Right ventricle myocardium inferior (tissue), 1 donor: ENCODE data around the gene ZNF205. TPM values are rescaled to one million over a fixed set of nuclear protein-coding genes. Genes with fewer than 3 reads are reported as not detected.
"Not testable (repeated sequence)": the region's sequence is repeated elsewhere in the genome, so short reads cannot be mapped to it uniquely, and the experiment has no call there.

Source experiments
- ATAC-seq: fragments of 200-7000 bp; cut with Tn5 transposase; one replicate; pipeline ENCODE4 v1.9.1; 2020; ENCODE audit warnings: mild to moderate bottlenecking, moderate library complexity
- DNase-seq: peaks from one replicate; pipeline ENCODE4 v3.0.0; 2021; ENCODE audit errors: missing footprints
- intact Hi-C: fragments of 100-400 bp; cut with DNase I; formaldehyde crosslinking; loops from one replicate; pipeline ENCODE4 v1.11.0; 2022
- long read RNA-seq: library from polyadenylated mRNA; unstranded; transcript quantifications from one replicate; pipeline ENCODE4 v2.0.0, GENCODE V29; 2021
- total RNA-seq: library from RNA; stranded (reverse); fragmentation: NEBNext Ultra II Directional; extraction: Animal tissue kit (Norgen Biotek cat#: 25700); gene quantifications from one replicate; pipeline ENCODE4 v1.2.1, GENCODE V29; 2021
- donor health status: DM: no; HTN: yes; CAD: no; lungs with severe emphysema.

The ZNF205 gene
- total RNA-seq = 7.4 TPM
- long read RNA-seq, partial matches to known transcripts = 3 of 8 reads
- long read RNA-seq, other reads (novel, unspliced or antisense) = 2 of 8 reads

DNA sequence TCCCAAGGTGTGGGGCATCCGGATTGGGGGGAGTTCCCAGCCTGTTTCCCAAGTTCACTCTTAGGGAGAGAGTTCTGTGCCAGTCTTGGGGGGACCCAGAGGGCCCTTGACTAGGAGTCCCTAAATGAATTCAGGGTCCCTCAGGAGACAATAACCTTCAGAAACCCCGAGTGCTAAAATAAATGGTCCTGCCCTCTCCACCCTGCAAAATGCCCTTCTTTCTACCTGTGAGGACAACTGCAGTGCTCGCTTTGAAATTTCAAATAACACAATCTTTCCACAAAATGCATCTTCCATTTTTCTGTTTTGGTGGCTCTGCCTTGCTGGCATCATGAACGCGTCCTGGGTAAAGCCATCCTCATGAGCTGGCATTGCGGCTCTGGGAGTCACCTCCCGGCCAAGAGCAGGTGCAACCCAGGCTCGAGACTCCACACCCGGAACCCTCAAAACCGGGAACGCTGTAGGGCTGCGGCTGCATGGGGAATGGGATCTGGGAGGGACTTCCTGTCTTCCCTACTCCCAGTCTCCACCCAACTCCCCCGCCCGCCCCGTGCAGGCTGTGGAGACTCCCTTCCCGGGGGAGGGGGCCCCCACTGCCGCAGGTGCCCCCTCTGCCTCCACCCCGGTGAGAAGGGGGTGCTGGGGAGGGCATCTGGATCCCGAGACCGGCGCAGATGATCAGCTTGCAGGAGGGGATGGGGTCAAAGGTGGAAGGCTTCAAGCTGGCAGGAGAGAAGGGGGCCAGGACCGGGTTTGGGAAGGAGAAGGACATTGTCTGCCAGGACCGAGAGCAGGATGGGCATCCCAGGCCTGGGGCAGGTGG is at the start of gene ZNF205:
ZNF205 (plus strand) TSS at position 529 of the 823 bp plus-strand sequence. CDS start 845 bp downstream, outside the sequence.
- ATAC-seq = peak; percentile 95
- intact Hi-C loops = no loop called here
- peak; percentile 82 for DNase-seq

DNA sequence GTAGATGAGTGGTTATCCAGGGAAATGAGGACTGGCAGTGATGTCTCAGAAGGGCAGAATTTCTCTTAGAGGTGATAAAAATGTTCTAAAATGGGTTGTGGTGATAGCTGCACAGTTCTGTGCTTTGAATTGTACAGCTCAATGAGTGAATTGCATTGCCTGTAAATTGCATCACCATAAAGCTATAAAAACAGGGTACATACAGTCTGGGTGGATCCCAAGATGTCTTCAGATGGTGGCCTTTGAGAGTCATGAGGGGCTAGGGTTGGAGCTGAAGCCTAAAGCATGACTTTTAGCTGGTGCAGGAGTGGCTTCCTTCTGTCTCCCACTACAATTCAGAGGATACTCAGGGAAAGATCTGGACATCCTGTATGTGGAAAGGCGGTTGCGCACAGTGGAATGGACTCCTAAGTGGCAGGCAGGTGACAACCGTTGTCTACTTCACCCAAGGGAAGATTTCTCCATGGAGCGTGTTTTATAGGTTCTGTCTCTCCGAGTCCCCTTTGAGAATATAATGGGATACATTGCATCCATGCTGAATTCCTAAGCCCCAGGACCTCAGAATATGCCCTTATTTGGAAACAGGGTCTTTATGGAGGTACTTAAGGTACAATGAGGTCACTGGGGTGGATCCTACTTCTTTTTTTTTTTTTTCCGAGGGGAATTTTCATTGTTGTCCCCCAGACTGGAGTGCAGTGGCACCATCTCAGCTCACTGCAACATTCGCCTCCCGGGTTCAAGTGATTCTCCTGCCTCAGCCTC is 48.6 kb upstream of the ZNF205 start:
- no peak for ATAC-seq
- intact Hi-C loops = no loop called here
- DNase-seq = no peak

DNA sequence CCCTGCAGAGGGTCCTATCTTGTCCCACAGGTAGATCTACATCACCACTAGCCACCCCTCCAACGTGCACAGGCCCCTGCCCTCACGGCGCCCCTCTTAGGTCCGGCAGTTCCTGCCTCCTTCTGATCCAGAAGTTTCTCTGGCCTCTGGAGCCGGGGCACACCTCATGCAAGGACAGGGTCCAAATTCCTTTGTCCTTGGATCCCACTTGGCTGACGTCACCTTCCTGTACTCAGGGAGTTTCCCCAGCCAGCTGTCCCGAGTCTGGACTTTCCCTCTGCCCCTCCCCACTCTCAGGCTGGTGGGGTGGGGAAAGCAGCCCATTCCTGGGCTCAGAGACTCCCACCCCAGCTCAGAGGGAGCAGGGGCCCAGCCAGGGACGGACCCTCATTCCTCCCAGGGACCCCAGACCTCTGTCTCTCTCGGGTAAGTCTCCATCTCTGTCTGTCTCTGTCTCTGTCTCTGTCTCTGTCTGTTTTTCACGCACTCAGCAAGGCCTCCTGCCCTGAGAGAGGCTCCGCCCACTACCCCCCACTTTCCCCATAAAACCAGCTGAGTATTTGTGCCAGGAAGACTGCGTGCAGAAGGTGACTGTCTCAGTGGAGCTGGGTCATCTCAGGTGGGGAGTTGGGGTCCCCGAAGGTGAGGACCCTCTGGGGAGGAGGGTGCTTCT is 47.2 kb upstream of the ZNF205 start, which contains the start of gene IL32:
IL32 (plus strand) TSS at position 572 of the 673 bp plus-strand sequence. CDS start 172 bp downstream, outside the sequence.
- intact Hi-C loops = no loop called here
- peak; percentile 73 for ATAC-seq
- DNase-seq = no peak

DNA sequence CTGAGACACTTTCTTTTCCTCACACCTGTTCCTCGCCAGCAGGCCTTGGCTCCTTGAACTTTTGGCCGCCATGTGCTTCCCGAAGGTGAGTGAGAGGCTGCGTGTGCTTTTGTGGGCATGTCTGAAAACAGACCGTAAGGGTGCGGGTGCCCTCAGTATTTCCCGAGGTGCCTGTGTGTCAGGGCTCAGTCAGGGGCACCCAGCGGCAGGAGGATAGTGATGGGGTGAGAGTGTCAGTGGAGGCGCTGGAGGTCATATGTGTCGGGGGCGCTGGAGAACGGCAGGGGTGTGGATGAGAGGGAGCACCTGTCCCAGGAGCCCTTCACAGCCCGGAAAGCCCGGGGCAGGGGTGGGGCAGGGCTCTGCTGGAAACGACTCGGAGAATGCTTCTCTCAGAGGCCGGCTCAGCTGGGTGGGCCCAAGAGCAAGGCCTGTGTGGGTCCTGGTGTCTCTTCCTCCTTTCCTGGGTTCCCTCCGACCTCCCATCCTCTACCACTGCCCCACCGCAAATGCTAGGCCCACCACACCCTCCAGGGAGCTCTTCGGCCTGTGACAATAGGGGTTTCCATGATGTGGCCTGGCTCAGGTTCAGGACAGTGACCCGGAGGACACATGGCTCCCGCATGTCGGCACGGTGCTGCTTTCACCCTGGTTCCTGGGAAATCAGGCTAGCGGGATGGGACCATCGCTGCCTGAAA is 46.5 kb upstream of the ZNF205 start:
- intact Hi-C loops = no loop called here
- DNase-seq = no peak
- ATAC-seq = no peak

DNA sequence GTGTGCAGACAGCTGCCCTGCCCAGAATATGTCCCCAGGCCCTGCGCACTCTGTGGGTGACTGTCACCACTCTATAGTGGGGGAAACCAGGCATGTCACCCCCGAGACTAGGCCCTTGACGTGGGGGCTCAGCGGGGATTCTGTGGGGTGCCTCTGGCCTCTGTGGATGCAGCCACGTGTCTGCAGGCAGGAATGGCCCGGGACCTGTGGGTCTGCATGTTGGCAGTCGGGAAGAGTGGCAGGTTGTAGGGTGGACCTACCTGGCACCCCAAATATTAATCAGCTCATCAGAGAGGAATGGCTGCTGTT is 46.0 kb upstream of the ZNF205 start:
- ATAC-seq (no peak), DNase-seq (peak; percentile 47)
- intact Hi-C loops = no loop called here

DNA sequence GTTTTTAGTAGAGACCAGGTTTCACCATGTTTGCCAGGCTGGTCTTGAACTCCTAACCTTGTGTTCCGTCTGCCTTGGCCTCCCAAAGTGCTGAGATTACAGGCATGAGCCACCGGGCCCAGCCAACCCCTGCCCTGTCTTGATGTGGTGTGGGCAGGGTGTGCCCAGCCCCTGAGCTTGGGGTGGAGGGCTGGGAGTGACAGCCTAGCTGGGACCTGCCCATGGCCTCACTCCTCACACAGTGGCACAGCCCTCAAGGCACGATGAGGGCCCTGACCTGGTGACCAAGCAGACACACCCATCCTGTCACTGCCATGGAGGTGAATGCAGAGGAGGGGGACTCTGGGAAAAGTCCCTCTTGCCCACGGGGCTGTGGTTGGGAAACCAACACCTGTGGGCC is 43.9 kb upstream of the ZNF205 start:
- DNase-seq (no peak), ATAC-seq (no peak)
- intact Hi-C loops = no loop called here

DNA sequence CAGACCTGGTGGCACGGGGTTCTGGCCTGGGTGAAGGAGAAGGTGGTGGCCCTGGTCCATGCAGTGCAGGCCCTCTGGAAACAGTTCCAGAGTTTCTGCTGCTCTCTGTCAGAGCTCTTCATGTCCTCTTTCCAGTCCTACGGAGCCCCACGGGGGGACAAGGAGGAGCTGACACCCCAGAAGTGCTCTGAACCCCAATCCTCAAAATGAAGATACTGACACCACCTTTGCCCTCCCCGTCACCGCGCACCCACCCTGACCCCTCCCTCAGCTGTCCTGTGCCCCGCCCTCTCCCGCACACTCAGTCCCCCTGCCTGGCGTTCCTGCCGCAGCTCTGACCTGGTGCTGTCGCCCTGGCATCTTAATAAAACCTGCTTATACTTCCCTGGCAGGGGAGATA is 43.2 kb upstream of the ZNF205 start:
- DNase-seq, intact Hi-C loops, ATAC-seq: not testable (repeated sequence)

DNA sequence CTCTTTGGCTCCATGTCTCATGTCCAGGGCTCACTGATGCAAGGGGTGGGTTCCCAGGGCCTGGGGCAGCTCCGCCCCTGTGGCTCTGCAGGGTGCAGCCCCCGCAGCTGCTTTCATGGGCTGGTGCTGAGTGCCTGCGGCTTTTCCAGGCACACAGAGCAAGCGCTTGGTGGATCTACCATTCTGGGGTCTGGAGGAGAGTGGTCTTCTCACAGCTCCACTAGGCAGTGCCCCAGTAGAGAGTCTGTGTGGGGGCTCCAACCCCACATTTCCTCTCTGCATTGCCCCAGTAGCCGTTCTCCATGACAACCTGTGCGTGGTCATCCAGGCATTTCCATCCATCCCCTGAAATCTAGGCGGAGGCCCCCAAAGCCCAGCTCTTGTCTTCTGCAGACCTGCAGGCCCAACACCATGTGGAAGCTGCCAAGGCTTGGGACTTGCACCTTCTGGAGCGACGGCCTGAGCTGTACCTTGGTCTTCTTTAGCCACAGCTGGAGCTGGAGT is 41.7 kb upstream of the ZNF205 start:
- ATAC-seq (no peak), DNase-seq (no peak)
- intact Hi-C loops = no loop called here

DNA sequence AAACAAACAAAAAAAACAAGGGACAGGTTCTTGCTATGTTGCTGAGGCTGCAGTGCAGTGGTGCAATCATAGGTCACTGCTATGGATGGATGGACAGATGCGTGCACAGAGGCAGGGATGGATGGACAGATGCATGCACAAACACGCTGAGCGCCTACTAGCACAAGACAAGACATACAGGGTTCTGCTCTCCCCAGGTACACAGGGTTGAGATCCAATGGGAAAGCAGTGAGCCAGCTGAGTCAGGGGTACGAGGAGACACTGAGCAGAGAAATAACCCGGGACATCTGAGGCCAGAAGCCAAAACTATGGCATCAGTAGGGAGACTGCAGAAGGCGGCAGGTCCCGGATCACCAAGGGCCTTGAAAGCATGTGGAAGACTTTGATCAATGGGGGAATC is 40.7 kb upstream of the ZNF205 start:
- no peak for ATAC-seq
- no peak for DNase-seq
- intact Hi-C loops = no loop called here

DNA sequence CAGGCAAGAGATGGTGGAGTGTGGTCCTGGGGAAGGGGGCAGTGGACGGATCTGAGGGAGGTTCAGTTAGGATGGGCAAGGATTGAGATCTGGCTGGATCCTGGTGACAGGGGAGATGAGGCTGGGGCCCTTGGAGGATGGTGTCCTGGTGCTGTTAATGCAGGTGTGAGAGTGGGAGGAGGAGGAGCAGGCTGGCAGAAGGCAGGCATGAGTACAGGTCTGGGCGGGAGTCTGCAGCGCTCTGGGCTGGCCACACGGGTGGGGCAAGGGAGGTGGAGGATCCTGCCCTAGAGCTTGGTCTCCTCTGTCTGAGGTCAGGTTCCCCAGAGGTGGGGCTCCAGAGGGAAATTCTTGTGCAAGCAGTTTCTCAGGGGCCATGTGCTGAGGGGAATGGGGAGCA is 40.2 kb upstream of the ZNF205 start:
- DNase-seq, ATAC-seq, intact Hi-C loops: not testable (repeated sequence)

DNA sequence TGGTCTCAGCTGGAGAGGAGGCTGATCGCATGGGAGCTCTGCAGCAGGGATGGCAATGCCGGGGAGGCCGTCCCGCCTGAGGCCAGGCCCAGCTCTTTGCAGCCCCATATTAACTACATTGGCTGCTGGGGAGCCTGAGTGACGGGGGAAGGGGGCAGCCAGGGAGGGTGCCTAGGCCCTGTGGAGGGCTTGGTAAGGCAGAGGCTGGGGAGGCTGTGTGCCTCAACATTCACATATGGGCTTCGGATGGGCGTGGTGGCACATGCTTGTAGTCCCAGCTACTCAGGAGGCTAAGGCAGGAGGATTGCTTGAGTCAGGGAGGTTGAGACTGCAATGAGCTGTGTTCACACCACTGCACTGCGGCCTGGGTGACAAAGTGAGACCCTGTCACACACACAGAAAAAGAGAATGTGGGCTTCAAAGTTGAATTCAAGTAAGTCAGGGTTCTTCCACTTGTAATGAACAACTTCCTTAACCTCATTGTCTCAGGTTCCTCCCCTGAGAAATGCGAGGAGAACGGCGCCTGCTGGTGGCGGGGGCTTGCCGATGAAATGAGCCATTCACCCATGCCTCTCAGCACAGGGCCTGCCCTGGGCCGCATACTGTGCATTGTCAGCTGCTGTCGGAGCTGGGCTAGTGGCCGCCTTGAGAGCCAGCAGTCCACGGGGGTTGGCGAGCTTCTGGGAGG is 39.7 kb upstream of the ZNF205 start:
- ATAC-seq, DNase-seq, intact Hi-C loops: not testable (repeated sequence)

DNA sequence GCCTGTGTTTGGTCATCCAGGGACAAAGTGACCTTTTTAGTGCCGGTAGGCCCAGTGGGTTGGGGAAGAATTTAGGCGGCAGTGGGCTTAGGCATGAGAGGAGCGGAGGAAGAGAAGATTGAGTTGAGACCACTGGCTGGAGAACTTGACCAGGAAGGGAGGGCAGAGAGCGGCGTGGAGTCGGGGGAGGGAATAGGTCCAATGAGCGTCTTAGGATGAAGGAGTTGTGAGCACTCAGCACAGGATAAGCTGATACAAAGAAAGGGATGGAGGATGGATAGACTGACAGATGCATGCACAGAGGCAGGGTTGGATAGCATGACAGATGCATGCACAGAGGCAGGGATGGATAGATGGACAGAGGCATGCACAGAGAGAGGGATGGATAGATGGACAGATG is 38.9 kb upstream of the ZNF205 start:
- DNase-seq (no peak), ATAC-seq (no peak)
- intact Hi-C loops = no loop called here

DNA sequence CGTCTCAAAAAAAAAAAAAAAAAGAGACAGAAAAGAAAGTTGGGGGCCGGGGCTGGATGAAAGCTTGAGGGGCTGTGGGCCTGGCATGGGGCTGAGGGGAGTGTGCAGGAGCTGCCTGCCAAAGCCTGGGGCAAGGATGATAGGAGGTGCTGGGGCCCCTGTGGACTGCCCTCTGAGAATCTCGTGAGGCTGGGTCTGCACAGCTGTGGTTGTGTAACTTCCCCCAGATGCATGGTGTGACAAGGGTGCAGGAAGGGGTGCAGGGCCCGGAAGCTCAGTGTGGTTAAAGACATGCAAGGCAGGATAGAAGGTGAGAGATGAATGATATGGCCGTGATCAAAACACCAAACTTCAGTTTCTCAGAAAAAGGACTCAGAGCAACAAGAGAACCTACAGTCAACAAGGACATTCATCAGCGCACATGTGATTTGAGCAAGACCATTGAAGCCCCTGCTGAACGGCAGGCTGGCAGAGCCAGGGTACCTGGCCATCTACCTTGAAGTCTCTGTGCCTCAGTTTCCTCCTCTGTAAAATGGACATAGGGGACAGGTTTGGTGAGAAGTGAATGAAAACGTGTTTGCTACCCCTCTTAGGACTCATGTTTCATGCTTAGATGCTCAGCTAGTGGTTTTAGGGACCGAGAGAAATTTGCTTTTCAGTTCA is 37.4 kb upstream of the ZNF205 start:
- DNase-seq (peak; percentile 84), ATAC-seq (peak; percentile 29)
- intact Hi-C loops = no loop called here

DNA sequence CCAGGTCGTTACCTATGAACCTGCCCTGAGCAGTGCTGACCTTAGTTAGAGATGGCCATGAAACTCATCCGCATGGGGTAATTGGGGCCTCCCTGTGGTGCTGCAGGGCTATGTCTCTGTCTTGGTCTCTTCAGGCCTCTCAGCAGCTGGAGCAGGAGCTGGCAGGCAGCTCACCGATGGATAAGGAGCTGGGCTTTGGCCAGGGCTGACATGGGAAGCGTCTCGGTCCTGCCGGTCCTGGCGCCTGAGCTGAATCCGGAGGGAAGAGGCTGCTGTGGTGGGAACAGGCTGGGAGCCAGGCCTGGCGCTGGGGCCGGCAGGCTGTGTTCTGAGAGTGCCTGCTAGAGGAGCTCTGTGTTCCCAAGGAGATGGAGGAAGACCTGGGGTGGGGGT is 36.9 kb upstream of the ZNF205 start:
- peak; percentile 72 for ATAC-seq
- no peak for DNase-seq
- intact Hi-C loops = no loop called here

DNA sequence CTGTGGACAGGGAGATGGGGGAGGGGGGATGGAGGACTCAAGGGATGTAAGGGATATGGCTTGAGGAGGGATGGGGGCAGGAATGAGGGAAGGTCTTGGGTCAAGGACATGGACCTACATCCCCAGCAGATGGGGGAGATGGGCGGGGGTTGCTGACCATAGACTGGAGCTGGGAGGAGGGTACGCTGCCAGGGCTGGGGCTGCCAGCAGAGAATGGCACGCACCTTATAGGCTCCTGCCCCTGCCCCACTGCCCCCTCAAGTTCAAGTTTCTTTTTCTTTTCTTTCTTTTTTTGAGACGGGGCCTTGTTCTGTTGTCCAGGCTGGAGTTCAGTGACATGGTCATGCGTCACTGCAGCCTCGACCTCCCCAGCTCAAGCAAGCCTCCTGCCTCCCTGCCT is 36.4 kb upstream of the ZNF205 start:
- intact Hi-C loops, ATAC-seq, DNase-seq: not testable (repeated sequence)

DNA sequence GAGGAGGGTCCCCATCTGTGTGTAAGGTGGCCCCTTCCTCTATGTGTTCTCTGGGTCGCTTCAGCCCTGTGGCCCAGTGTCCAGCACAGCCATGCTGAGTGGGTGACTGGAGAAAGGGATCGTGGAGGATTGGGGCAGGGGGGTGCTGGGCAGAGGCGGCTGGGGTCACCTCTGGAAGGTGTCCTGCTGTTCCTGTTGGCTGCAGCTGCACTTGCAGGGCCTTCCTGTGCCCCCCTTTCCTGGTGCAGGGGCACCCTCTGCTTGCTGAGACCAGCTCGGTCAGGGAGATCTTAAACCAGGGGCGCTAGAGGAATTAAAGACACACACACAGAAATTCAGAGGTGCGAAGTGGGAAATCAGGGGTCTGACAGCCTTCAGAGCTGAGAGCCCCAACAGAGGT is 35.8 kb upstream of the ZNF205 start:
- ATAC-seq (no peak), DNase-seq (no peak)
- intact Hi-C loops = no loop called here

DNA sequence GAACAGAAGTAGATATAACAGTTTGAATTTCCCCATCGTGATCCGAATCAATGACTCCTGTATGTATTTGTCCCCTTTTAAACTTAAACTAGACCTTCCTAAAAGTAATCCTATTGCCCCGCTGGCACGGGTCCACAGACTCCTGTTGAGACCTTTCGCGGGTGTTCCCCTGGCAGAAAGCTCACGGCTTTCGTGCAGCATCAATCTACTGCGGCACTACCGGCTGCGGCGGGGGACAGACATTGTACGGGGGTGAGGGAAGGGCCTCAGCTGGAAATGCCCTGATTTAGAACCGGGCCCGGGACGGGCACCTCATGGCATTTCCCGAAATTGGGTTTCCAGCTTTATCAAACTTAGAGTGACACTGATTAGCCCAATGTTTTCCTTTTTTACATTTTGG is 32.4 kb upstream of the ZNF205 start:
- no peak for ATAC-seq
- DNase-seq = no peak
- intact Hi-C loops = no loop called here

DNA sequence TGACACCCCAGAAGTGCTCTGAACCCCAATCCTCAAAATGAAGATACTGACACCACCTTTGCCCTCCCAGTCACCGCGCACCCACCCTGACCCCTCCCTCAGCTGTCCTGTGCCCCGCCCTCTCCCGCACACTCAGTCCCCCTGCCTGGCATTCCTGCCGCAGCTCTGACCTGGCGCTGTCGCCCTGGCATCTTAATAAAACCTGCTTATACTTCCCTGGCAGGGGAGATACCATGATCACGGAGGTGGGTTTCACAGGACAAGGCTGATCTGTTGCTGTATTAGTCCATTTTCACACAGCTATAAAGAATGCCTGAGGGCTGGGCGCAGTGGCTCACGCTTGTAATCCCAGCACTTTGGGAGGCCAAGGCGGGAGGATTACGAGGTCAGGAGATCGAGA is 30.4 kb upstream of the ZNF205 start:
- DNase-seq, intact Hi-C loops, ATAC-seq: not testable (repeated sequence)
